GM18868 (cell line): ENCODE results near the gene CFAP58.

Source experiments
- ATAC-seq: cut with Tn5 transposase; IDR thresholded peaks from one replicate; pipeline ENCODE4 v1.9.1; 2021; ENCODE audit warnings: mild to moderate bottlenecking, moderate library complexity; ENCODE audit not compliant: unreplicated experiment

The CFAP58 gene

DNA sequence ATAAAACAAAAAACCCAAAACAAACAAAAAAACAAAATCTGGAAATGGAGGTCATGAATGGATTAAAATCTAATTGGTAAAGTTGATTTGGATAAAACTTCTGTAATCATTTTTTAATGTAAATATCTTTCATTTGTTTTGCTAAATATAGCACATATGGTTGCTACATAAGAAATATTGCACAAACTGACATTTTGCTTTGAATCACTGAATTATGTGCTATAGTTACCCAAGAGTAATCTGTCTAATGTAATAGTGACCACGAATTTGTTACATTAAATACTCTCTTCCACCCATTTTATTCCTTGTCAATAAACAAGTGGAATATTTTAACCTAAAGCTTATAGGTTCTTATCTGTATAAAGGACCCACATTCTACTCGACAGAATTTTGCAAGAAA is 6.2 kb downstream of the CFAP58 start:
- ATAC-seq: no peak

GRCh38 chr10:104367904-104368303 is 14.3 kb downstream of the CFAP58 start:
- ATAC-seq: no peak

GRCh38 chr10:104368381-104368780 is 14.7 kb downstream of the CFAP58 start:
- ATAC-seq: no peak

GRCh38 chr10:104371753-104372152 is 18.1 kb downstream of the CFAP58 start:
- no peak for ATAC-seq

GRCh38 chr10:104374591-104374990 is 21.0 kb downstream of the CFAP58 start:
- ATAC-seq: no peak

DNA sequence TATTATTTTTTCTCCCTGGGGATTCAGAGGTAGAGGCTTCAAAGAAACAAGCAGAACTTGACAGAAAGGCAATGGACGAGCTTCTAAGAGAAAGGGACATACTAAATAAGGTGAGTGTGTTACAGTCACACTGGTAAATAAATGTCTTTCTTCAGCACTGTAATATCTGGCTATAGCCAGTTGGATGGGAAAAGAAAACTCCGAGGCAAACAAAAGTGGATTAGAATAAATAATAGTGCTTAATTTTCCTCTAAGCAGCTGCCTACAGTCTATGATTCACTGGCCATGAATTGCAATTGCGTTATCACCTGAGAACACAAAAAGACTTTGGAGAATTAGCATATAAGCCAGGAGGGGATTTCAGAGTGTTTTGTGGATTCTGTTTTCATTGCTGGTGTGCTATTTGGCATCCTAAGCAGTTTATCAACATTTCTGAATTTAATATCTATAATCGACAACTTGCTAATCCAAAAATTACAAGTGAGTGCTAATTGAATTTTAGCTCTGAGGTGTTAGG is 23.2 kb downstream of the CFAP58 start:
- ATAC-seq: no peak

DNA sequence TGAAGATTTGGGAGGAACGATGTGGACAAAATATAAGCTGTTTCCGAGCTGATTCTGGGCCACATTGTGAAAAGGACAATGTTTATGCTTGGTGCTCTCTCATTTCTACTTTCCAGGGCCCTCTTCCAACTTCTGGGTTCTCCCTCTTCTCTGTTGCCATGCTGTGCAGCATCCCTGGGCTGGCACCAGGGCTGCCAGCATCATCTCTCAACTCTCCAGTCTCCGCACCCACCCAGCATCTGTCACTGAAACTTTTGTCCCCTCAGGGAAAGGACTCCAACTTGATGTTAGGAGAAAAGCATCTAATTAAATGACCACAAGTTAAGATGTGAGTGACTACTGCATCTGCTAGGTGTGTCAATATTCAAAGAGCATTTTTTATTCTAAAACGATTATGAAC is 26.7 kb downstream of the CFAP58 start:
- ATAC-seq: no peak

DNA sequence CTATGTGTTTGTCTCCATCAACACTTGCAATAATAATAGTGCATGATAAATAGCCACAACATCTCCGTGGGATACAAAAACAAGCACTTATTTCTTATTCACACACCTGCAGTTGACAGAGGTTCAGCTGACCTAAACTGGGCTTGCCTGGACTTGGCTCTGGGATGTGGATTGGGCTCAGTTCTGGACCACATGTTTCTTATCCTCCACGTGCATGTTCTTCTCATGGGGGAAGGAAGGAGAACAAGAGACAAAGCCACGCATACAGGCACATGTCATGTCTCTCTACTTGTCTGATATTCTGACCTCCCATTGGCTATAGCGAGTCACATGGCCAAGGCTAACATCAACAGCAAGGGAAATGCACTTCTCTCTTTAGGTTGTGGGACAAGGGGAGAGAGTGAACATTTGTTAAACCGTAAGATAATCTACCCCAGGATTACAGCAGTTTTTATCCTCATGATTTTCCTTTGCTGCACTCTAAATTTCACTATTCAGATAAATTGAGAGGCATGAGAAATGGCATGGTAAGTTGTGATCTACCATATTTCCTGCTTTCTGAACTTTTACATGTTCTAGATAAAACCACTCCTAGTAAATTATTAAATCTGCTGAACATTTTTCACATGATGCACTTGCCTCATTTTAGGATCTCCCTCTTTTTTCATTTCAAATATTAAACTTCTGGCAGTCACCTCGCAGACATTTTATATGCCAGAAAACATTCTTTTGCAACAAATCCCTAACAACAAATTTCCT is 33.7 kb downstream of the CFAP58 start:
- no peak for ATAC-seq

DNA sequence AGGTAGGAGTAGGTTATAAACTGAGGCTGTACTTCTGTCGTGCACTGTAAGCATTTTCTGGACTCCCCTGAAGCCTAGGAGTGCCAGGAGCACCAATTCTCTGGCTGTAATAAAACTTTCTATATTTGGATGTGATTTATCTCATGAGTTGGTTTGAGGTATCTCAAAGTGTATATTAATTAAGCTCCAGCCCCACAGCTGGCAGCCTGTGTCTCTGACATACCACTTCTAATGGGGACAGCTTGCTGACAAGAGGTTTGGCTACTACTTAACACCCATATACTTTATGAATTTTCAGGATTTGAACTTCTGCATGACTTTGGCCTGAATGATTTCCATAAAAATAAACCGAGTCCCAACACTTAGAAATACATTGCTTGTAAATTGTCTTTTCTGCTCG is 35.2 kb downstream of the CFAP58 start:
- ATAC-seq: no peak

GRCh38 chr10:104391150-104391968 is 37.7 kb downstream of the CFAP58 start:
- no peak for ATAC-seq

DNA sequence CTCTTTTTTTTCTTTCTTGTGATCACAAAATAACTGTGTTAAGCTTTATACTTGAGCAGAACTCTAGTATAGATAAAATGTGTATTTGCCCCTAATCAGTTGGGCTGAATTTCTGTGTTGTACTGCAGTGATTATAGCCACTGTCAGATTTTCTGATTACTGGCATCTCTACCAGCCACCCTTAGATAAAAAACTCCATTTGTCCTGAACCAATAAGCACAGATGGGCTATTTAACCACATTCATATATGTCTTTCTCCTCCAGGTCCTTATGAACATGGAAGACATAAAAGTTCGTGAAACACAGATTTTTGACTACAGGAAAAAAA is 38.3 kb downstream of the CFAP58 start:
- ATAC-seq: no peak

- no peak for ATAC-seq
These were observed 39.8 kb downstream of the CFAP58 start for GRCh38 chr10:104393387-104393786.

GRCh38 chr10:104396581-104396980 is 42.9 kb downstream of the CFAP58 start:
- no peak for ATAC-seq

- ATAC-seq: no peak
These were observed 50.0 kb downstream of the CFAP58 start for GRCh38 chr10:104403636-104404035.

GRCh38 chr10:104406715-104407650 is 53.4 kb downstream of the CFAP58 start:
- ATAC-seq: peak; percentile 60

- no peak for ATAC-seq
These were observed 59.9 kb downstream of the CFAP58 start for GRCh38 chr10:104413528-104413927.

- no peak for ATAC-seq
These were observed 62.0 kb downstream of the CFAP58 start for GRCh38 chr10:104415526-104416165.

GRCh38 chr10:104416851-104417250 is 63.2 kb downstream of the CFAP58 start:
- ATAC-seq: no peak

- no peak for ATAC-seq
These were observed 64.1 kb downstream of the CFAP58 start for GRCh38 chr10:104417637-104418292.

GRCh38 chr10:104424719-104425118 is 71.1 kb downstream of the CFAP58 start:
- peak; percentile 93 for ATAC-seq
